K562 (cell line): ENCODE results near the gene MUC5B. TPM values are rescaled to one million over a fixed set of nuclear protein-coding genes. Genes with fewer than 3 reads are reported as not detected.

Experiments used
- BMI1 ChIP-seq: fragments of 150-350 bp; IDR thresholded peaks from 2 replicates; pipeline ENCODE4 v1.6.1; 2014; ENCODE audit warnings: low read length
- C11orf30 ChIP-seq: fragments of 450-650 bp; IDR thresholded peaks from 2 replicates; pipeline ENCODE4 v1.6.1; 2016; ENCODE audit warnings: low read depth, mild to moderate bottlenecking
- ETS1 ChIP-seq: conservative IDR thresholded peaks from 2 replicates; pipeline ENCODE4 v1.6.1; 2011; ENCODE audit warnings: low read depth, mild to moderate bottlenecking, low read length; ENCODE audit not compliant: control insufficient read depth
- HDAC3 ChIP-seq: fragments of 450-650 bp; IDR thresholded peaks from 2 replicates; pipeline ENCODE4 v1.6.1; 2018; ENCODE audit warnings: borderline replicate concordance, mild to moderate bottlenecking, moderate library complexity; ENCODE audit not compliant: partially characterized antibody
- NCOA2 ChIP-seq, 2 experiments: fragments of 450-650 bp; IDR thresholded peaks; 2 replicates each; pipeline ENCODE4 v1.6.1; 2018; ENCODE audit warnings: mild to moderate bottlenecking in 2 of 2, moderate library complexity in 1 of 2; ENCODE audit not compliant: partially characterized antibody in 2 of 2
- NFE2 ChIP-seq: IDR thresholded peaks from 2 replicates; pipeline ENCODE4 v1.6.1; 2014; ENCODE audit warnings: antibody characterized with exemption, low read depth
- SNAPC5 ChIP-seq: fragments of 250-450 bp; sonication (Bioruptor Pico); IDR thresholded peaks from 2 replicates; pipeline ENCODE4 v1.8.0; 2021; ENCODE audit warnings: moderate library complexity, mild to moderate bottlenecking, inconsistent platforms
- SNIP1 ChIP-seq: fragments of 450-650 bp; IDR thresholded peaks from 2 replicates; pipeline ENCODE4 v1.7.1; 2017; ENCODE audit warnings: low read depth, mild to moderate bottlenecking
- THRA ChIP-seq: fragments of 450-650 bp; IDR thresholded peaks from 2 replicates; pipeline ENCODE4 v1.6.1; 2017; ENCODE audit warnings: mild to moderate bottlenecking, moderate library complexity
- ZNF311 ChIP-seq: fragments of 250-450 bp; sonication (Bioruptor Pico); IDR thresholded peaks from 2 replicates; pipeline ENCODE4 v1.4.0; 2020; ENCODE audit warnings: mild to moderate bottlenecking, moderate library complexity
- polyA plus RNA-seq, 8 experiments: library from polyadenylated mRNA; depleted of rRNA in 4 of 8; stranded (reverse) in 5 of 8; unstranded in 3 of 8; fragments of >200 nt; fragmentation: Nextera tagmentation in 2 of 8; fragmentation: Illumina TruSeq in 1 of 8; extraction: Ambion mirVana in 2 of 8; extraction: Trizol in 1 of 8; gene quantifications; 2 replicates each; pipeline versions ENCODE4 v1.2.1 to v1.2.3, GENCODE V29; 2011 to 2014; ENCODE audit warnings: inconsistent platforms in 1 of 8, missing spikeins in 1 of 8
- total RNA-seq, 7 experiments: library from RNA; depleted of rRNA in 6 of 7; stranded (reverse); fragments of >200 nt in 6 of 7; fragmentation: Illumina TruSeq in 2 of 7; extraction: Trizol in 2 of 7; gene quantifications; 2 replicates each; pipeline versions ENCODE4 v1.2.1 to v1.2.3, GENCODE V29; 2011 to 2021; ENCODE audit warnings: low replicate concordance in 1 of 7
- TF ChIP-seq, protein P1 (sequence below): sonication (generic); formaldehyde crosslinking; IDR thresholded peaks from 2 replicates; pipeline ENCODE4 v1.8.1; 2023; ENCODE audit warnings: missing genetic modification reagents, mild to moderate bottlenecking, borderline replicate concordance
- TF ChIP-seq, protein P2 (sequence below): sonication (generic); formaldehyde crosslinking; IDR thresholded peaks from 2 replicates; pipeline ENCODE4 v1.5.0; 2020; ENCODE audit warnings: missing genetic modification reagents
- TF ChIP-seq, protein P3 (sequence below): fragments of 250-450 bp; sonication (Bioruptor Pico); IDR thresholded peaks from 2 replicates; pipeline ENCODE4 v1.4.0; 2020; ENCODE audit warnings: mild to moderate bottlenecking, moderate library complexity
- TF ChIP-seq, protein P4 (sequence below): fragments of 450-650 bp; formaldehyde crosslinking; IDR thresholded peaks from 2 replicates; pipeline ENCODE4 v1.4.0; 2020; ENCODE audit warnings: mild to moderate bottlenecking

MUC5B gene
- total and polyA plus RNA-seq, 9 of the 15 experiments (the other 6 are each of a cell fraction or from before 2014, with no cell fraction given), result 0.04 to 0.95 TPM; not detected in 7

GRCh38 chr11:1232883-1233321 is 10.0 kb downstream of the MUC5B start (continued):
- TF ChIP-seq, protein P1, sequence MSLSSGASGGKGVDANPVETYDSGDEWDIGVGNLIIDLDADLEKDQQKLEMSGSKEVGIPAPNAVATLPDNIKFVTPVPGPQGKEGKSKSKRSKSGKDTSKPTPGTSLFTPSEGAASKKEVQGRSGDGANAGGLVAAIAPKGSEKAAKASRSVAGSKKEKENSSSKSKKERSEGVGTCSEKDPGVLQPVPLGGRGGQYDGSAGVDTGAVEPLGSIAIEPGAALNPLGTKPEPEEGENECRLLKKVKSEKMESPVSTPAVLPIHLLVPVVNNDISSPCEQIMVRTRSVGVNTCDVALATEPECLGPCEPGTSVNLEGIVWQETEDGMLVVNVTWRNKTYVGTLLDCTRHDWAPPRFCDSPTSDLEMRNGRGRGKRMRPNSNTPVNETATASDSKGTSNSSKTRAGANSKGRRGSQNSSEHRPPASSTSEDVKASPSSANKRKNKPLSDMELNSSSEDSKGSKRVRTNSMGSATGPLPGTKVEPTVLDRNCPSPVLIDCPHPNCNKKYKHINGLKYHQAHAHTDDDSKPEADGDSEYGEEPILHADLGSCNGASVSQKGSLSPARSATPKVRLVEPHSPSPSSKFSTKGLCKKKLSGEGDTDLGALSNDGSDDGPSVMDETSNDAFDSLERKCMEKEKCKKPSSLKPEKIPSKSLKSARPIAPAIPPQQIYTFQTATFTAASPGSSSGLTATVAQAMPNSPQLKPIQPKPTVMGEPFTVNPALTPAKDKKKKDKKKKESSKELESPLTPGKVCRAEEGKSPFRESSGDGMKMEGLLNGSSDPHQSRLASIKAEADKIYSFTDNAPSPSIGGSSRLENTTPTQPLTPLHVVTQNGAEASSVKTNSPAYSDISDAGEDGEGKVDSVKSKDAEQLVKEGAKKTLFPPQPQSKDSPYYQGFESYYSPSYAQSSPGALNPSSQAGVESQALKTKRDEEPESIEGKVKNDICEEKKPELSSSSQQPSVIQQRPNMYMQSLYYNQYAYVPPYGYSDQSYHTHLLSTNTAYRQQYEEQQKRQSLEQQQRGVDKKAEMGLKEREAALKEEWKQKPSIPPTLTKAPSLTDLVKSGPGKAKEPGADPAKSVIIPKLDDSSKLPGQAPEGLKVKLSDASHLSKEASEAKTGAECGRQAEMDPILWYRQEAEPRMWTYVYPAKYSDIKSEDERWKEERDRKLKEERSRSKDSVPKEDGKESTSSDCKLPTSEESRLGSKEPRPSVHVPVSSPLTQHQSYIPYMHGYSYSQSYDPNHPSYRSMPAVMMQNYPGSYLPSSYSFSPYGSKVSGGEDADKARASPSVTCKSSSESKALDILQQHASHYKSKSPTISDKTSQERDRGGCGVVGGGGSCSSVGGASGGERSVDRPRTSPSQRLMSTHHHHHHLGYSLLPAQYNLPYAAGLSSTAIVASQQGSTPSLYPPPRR, result no peak
- TF ChIP-seq THRA, result no peak
- TF ChIP-seq C11orf30, result no peak
- TF ChIP-seq NFE2, result no peak
- TF ChIP-seq BMI1, result no peak
- no peak for TF ChIP-seq ETS1
- TF ChIP-seq NCOA2 (IDR thresholded peaks at IDR 0.05; ENCODE audit: partially characterized antibody in 2 of 2), result no peak
- TF ChIP-seq, protein P2, sequence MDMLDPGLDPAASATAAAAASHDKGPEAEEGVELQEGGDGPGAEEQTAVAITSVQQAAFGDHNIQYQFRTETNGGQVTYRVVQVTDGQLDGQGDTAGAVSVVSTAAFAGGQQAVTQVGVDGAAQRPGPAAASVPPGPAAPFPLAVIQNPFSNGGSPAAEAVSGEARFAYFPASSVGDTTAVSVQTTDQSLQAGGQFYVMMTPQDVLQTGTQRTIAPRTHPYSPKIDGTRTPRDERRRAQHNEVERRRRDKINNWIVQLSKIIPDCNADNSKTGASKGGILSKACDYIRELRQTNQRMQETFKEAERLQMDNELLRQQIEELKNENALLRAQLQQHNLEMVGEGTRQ (CRISPR knock-in tag), result no peak
- TF ChIP-seq, protein P3, sequence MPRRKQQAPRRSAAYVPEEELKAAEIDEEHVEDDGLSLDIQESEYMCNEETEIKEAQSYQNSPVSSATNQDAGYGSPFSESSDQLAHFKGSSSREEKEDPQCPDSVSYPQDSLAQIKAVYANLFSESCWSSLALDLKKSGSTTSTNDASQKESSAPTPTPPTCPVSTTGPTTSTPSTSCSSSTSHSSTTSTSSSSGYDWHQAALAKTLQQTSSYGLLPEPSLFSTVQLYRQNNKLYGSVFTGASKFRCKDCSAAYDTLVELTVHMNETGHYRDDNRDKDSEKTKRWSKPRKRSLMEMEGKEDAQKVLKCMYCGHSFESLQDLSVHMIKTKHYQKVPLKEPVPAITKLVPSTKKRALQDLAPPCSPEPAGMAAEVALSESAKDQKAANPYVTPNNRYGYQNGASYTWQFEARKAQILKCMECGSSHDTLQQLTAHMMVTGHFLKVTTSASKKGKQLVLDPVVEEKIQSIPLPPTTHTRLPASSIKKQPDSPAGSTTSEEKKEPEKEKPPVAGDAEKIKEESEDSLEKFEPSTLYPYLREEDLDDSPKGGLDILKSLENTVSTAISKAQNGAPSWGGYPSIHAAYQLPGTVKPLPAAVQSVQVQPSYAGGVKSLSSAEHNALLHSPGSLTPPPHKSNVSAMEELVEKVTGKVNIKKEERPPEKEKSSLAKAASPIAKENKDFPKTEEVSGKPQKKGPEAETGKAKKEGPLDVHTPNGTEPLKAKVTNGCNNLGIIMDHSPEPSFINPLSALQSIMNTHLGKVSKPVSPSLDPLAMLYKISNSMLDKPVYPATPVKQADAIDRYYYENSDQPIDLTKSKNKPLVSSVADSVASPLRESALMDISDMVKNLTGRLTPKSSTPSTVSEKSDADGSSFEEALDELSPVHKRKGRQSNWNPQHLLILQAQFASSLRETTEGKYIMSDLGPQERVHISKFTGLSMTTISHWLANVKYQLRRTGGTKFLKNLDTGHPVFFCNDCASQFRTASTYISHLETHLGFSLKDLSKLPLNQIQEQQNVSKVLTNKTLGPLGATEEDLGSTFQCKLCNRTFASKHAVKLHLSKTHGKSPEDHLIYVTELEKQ, result no peak
- TF ChIP-seq ZNF311 (CRISPR knock-in tag), result no peak
- TF ChIP-seq SNAPC5, result no peak
- TF ChIP-seq HDAC3, result no peak
- TF ChIP-seq, protein P4, sequence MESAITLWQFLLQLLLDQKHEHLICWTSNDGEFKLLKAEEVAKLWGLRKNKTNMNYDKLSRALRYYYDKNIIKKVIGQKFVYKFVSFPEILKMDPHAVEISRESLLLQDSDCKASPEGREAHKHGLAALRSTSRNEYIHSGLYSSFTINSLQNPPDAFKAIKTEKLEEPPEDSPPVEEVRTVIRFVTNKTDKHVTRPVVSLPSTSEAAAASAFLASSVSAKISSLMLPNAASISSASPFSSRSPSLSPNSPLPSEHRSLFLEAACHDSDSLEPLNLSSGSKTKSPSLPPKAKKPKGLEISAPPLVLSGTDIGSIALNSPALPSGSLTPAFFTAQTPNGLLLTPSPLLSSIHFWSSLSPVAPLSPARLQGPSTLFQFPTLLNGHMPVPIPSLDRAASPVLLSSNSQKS, result no peak
- no peak for TF ChIP-seq SNIP1
